Skin epidermis (tissue), 12 donors: ENCODE measurements around the gene NCKAP5.

Source experiments
- H3K27ac ChIP-seq, 21 experiments: fragments of 200-600 bp; sonication (generic) in 11 of 21; one replicate each; pipeline ENCODE4 v1.5.0; 2020; ENCODE audit warnings: mild to moderate bottlenecking in 3 of 21, inconsistent platforms in 2 of 21, moderate library complexity in 2 of 21
- H3K4me3 ChIP-seq, 7 experiments: fragments of 200-600 bp; sonication (generic) in 2 of 7; one replicate each; pipeline ENCODE4 v1.5.0; 2020; ENCODE audit warnings: inconsistent platforms in 2 of 7, mild to moderate bottlenecking in 2 of 7, moderate library complexity in 1 of 7

Gene NCKAP5

DNA sequence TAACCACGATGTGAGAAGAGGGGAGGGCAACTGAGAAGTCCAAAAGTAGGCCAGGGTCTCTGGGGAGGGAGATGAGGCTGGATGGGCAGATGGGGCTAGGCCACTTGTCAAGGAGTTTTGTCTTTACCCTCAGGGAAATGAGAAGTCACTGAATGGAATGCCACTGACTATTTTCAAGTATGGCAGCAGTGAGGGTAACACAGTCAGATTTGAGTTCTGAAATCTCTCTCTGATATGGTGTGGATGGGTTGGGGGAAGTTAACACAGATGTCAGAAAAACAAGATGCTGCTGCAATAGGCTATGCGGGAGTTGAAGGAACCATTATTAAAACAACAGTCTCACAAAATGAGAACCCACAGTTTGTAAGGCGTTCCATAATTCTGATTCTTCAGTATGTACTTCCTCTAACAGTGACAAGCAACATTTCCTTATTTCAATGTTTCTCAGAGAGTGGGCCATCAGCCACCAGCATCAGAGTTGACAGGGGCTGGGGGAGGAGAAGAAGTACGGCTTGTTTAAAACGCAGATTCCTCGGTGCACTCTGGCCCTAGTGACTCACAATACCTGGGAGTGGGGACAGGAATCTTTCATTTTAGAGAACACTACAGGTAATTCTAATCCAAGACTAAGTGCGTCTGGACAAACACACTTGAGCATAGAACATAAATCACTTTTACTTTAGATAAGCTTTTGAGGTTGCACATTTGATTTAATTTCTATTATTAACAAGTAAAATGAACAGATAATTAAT, 596.8 kb downstream of the NCKAP5 start:
- Histone ChIP-seq H3K4me3 (no peak overlapping the region), H3K27ac (no peak overlapping the region)

GRCh38 chr2:132969371-132969985, 598.8 kb downstream of the NCKAP5 start:
- no peak overlapping the region for H3K27ac ChIP-seq
- no peak overlapping the region for H3K4me3 ChIP-seq

DNA sequence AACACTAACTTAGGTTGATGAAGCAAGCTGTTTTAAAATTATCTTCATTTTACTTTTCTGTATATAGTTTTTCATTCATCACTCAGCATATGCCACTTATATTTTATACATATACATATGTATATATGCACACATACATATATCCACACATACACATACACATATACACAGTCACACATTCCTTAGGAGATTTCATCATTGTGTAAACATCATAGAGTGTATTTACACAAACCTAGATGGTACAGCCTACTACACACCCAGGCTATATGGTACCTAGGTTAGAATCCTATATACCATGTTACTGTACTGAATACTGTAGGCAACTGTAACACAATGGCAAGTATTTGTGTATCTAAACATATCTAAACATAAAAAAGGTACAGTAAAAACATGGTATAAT, 602.8 kb downstream of the NCKAP5 start:
- H3K27ac ChIP-seq: no peak overlapping the region

GRCh38 chr2:132963161-132963560, 605.1 kb downstream of the NCKAP5 start:
- Histone ChIP-seq H3K4me3 (no peak overlapping the region), H3K27ac (no peak overlapping the region)

More for the DNA sequence above, 602.8 kb downstream of the NCKAP5 start:
- no peak overlapping the region for H3K4me3 ChIP-seq

DNA sequence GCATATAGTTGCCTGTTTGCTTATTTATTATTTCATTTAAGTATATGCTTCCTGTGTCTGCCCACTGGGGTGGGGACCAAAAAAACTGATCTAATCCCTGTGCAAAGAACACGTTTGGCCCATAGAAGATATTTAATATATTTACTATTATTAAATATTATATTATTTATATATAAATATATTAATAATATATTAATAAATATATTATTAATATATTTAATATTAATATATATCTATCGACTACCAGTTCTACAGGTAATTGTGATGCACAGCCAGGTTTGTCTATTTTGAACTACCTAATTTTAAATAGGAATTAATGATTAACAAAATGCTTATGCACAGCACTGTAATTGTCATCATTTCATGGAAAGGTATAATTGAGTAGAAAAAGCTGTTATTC, 609.4 kb downstream of the NCKAP5 start:
- no peak overlapping the region for H3K4me3 ChIP-seq

DNA sequence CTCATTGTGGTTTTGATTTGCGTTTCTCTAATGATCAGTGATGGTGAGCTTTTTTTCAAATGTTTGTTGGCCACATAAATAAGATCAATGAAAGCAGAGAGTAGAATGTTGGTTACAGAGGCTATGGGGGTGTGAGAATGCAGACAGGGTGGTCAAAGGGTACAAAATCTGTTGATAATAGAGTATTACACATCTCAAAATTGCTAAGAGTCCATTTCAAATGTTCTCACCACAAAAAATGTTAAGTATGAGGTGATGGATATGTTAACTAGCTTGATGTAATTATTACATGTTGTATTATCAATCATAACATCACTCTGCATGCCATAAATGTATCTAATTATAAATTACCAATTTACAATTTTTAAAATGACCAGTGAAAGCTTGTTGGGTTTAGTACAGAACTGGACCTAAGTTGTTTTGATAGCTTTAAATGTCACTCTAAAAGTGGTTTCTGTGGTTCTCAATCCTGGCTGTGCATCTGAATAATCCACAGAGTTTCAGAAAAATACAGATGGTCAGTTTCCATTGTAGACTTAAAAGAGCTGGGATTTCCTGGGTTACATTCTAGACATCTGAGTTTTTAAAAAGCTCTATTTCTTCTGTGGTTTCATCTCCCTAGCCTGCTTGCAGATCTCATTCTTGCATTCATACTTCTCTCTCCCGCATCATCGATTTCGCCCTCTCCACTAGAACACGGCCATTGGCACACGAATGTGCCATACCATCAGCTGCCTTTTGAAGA, 612.2 kb downstream of the NCKAP5 start:
- H3K4me3 ChIP-seq: no peak overlapping the region
- H3K27ac ChIP-seq: no peak overlapping the region

More for the DNA sequence above, 609.4 kb downstream of the NCKAP5 start:
- H3K27ac ChIP-seq: no peak overlapping the region

- Histone ChIP-seq H3K4me3 (no peak overlapping the region), H3K27ac (no peak overlapping the region)
Observed at GRCh38 chr2:132953771-132954170, 614.5 kb downstream of the NCKAP5 start.

DNA sequence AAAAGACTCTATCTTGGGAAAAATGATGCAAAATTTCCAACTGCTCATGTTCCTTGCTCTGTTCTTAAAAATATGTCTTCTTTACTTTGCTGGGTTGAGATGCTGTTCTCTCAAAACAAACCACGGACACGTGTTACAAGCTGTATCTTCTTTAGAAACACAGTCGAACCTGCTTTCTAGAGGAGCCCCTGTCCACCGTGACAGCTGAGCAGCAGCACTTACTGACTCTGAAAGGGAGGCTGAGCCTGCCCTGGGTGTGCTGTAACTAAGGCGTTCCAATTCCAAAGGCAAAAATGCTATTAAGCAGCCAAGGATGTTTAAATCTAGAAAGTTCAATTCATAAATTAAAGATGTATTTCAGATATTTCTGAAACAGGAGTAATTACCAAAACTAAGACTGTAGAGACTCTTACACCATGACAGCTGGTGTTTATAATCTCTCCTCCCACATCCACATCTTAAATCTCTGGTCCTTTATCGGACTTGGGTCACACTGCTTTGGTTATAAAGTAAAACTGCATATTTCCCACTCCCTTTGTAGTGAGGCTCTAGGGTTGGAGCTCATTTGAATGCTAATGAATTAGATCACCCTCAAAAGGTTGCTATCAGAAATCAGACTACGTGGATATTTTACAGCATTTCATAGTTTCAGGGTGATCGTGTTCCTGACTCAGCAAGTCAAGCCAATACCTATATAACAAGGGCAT, 617.1 kb downstream of the NCKAP5 start:
- Histone ChIP-seq H3K27ac (no peak overlapping the region), H3K4me3 (no peak overlapping the region)

GRCh38 chr2:132949108-132949507, 619.2 kb downstream of the NCKAP5 start:
- Histone ChIP-seq H3K27ac (no peak overlapping the region), H3K4me3 (no peak overlapping the region)

DNA sequence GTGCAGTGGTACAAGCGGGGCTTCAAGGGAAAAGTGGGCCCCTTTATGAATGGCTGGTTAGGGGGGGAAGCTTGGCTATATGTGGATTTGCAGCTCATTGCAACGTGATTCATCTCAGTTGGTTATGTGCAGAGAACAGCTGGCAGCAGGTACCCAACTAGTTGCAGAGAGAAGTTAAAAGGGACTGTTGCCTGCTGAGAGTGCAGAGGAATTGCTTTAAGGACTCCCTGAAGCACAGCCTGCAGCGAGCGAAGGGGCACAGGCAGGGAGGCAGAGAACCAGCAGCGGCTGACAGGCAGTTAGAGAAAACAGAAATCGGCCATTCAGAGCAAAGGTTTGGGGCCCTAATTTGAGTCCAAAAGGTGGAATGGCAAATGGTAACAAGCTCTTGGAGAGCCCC, 620.1 kb downstream of the NCKAP5 start:
- no peak overlapping the region for H3K4me3 ChIP-seq
- H3K27ac ChIP-seq: no peak overlapping the region

DNA sequence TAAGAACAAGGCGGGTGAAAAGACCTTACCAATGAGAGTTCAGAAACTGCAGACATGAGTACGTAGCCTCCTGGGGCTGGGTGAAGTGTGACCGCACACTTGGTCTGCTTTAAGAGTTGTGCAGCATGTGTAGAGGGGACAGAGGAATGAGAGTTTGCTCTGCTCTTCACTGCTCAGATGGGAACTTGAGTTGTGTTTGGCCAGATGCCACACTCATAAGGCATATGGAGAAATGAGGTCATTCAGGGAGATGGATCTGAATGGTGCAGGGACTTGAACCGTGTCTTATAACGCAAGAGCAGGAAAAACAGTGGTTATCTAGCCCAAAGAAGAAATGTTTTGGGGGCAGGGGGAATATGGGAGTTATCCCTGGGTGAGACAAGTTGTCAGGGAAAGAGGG, 624.4 kb downstream of the NCKAP5 start:
- Histone ChIP-seq H3K4me3 (no peak overlapping the region), H3K27ac (no peak overlapping the region)

GRCh38 chr2:132941296-132942020, 626.8 kb downstream of the NCKAP5 start:
- H3K4me3 ChIP-seq: no peak overlapping the region
- H3K27ac ChIP-seq: no peak overlapping the region

GRCh38 chr2:132937629-132938028, 630.6 kb downstream of the NCKAP5 start:
- Histone ChIP-seq H3K27ac (no peak overlapping the region), H3K4me3 (no peak overlapping the region)

GRCh38 chr2:132936791-132937190, 631.5 kb downstream of the NCKAP5 start:
- Histone ChIP-seq H3K27ac (no peak overlapping the region), H3K4me3 (no peak overlapping the region)

DNA sequence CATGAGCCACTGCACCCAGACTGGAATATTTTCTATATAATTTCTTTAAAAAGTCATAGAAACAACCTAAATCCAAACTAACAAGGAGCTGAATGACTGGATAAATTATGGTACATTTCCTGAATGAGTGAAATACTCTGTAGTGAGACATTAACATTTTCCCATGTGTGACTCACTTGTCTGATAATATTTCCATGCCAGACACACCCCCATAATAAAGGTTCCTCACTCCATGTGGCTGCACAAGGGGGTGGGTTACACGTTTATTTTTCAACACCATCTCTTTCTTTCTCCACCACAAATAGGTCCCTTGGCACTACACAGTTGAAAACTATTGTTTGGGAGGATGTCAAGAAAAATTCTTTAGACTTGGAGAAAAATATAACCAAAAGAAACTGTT, 632.0 kb downstream of the NCKAP5 start:
- H3K27ac ChIP-seq: no peak overlapping the region
- no peak overlapping the region for H3K4me3 ChIP-seq

GRCh38 chr2:132929786-132930185, 638.5 kb downstream of the NCKAP5 start:
- H3K4me3 ChIP-seq: no peak overlapping the region

GRCh38 chr2:132923787-132924186, 644.5 kb downstream of the NCKAP5 start:
- no peak overlapping the region for H3K27ac ChIP-seq
- H3K4me3 ChIP-seq: no peak overlapping the region

More at GRCh38 chr2:132929786-132930185, 638.5 kb downstream of the NCKAP5 start:
- H3K27ac ChIP-seq: no peak overlapping the region

DNA sequence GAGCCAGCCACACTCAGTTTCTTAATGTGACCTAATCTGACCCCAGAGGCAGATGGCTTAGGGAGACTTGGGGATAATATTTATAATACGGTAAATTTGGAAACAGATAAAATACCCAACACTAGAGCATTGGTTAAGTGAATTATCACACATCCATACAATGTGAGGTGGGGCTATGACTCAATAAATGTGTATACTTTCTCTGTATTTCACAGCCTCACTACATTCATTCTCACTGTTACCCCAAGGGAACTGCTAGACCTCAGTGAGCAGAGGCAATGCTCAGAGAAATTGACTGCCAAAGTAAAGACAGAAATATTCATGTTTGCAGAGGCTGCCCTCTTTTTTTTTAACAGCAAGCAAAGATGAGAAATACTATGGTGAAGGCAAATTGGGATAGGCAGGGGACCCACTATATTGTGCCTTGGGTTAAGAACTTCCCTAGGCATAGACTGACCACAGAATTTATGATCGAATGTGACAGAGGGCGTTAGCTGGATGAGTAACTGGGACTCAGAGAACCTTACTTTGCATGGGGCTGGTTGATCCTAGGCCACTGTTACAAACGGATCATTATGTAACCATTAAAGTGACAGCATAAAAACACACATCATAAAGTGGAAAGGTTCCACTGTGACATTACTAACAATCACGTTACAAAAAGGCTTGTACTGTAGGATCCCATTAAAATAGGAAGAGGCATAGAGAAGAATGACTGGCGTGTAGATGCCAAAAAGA, 652.3 kb downstream of the NCKAP5 start:
- no peak overlapping the region for H3K4me3 ChIP-seq
- H3K27ac ChIP-seq: no peak overlapping the region
